Stimulated activated CD4-positive, alpha-beta T cell treated with anti-CD3 and anti-CD28 coated beads, Interleukin-1b, Interleukin-23, amount 100 ng/mL, for 24 hours (primary cell): ENCODE data around the gene LMF1.
"Not testable (repeated sequence)": the region's sequence is repeated elsewhere in the genome, so short reads cannot be mapped to it uniquely, and the experiment has no call there.

Source experiments
- DNase-seq, 4 experiments: peaks; one replicate each; pipeline ENCODE4 v3.0.0-alpha.2; 2020; ENCODE audit warnings: low read depth in 4 of 4, low spot score in 1 of 4

The LMF1 gene

GRCh38 chr16:883781-884180, 87.0 kb downstream of the LMF1 start:
- no peak for DNase-seq

DNA sequence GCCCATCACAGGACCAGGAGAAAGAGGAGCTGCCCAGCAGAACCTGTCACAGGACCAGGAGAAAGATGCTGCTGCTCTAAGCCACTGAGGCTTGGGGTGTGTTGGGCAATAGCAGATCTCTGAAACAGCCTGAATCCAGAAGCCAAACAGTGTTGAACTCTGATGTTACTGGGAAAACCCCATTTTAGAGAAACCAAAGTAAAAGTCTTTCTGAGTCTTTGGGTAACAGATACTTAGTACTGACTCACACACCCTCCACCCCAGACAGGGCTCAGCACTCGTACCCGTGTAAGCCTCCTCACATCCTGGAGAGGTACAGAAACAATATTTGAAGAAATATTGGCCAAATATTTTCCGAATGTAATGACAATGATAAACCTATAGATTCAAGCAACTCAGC, 87.4 kb downstream of the LMF1 start:
- DNase-seq: no peak

DNA sequence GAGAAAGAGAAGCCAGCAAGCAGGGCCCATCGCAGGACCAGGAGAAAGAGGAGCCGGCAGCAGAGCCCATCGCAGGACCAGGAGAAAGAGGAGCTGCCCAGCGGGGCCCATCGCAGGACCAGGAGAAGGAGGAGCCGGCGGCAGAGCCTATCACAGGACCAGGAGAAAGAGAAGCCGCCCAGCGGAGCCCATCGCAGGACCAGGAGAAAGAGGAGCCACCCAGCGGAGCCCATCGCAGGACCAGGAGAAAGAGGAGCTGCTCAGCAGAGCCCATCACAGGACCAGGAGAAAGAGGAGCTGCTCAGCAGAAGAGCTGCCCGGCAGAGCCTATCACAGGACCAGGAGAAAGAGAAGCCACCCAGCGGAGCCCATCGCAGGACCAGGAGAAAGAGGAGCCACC, 88.1 kb downstream of the LMF1 start:
- DNase-seq: not testable (repeated sequence)

- no peak for DNase-seq
Observed at GRCh38 chr16:882256-882655, 88.5 kb downstream of the LMF1 start.

GRCh38 chr16:881219-882097, 89.3 kb downstream of the LMF1 start:
- no peak for DNase-seq

DNA sequence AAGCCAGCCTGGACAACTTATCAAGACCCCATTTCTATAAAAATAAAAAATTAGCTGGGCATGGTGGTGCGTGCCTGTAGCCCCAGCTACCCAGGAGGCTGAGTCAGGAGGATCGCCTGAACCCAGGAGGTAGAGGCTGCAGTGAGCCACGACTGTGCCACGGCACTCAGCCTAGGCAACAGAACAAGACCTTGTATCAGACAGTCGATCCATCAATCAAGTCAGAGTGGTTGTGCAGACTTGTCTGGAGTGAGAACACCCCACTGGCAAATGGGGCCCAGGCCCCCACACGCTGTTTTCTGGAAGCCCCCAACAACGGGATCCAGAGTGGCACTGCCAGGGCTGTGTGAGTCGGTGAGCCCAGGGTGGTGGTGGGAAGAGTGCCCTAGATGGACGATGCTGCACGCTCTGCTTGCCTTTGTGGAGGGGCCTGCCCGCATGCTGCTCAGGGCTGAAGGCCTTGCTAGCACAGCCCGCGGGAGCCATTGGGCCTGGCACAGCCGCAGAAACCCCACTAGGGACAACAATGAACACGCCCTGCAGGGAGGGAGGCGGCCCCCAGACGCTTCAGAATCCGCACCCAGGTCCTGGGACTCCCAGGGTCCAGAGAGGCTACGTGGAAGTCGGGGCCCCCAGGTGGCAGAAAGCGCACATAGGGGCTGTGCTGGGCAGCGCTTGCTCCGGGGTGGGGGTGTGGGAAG, 90.2 kb downstream of the LMF1 start:
- DNase-seq: no peak

DNA sequence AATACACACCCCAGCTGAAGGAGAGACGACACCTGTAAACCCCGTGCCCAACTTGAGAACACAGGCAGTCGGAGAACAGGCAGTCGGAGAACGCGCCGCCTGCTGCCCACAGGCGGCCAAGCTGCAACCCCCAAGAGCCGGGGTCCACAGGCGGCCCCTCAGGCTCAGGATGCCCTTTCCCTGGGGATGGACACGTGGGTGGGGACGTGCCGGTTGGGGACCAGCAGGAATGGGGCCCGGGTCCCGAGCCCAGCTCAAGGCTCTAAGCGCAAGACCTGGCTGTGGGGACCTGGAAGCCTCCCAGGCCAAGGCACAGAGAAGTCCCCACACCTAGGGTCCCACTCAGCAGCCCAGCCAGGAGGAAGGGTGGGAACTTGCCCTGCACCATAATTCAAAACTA, 90.8 kb downstream of the LMF1 start:
- DNase-seq: no peak

GRCh38 chr16:879461-879861, 91.3 kb downstream of the LMF1 start:
- no peak for DNase-seq

- no peak for DNase-seq
Observed at GRCh38 chr16:878886-879285, 91.9 kb downstream of the LMF1 start.

GRCh38 chr16:878072-878784, 92.6 kb downstream of the LMF1 start:
- DNase-seq: peak in 1 of 4 experiments; percentile 11

- DNase-seq: no peak
Observed at GRCh38 chr16:877242-878071, 93.3 kb downstream of the LMF1 start.

- DNase-seq: no peak
Observed at GRCh38 chr16:876523-877241, 94.1 kb downstream of the LMF1 start.

DNA sequence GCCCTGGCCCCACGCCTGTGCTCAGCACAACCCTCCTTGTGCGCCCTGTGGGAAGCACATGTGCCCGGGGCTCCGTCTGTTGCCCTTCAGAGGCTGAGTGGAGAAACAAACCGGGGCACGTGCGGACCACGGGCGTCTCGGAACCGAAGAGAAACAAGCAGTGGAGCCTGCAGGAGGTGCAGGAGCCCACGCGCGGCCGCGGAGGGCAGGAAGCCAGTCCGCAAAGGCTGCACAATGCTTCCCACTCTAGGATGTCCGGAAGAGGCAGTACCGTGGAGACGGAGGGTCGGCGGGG, 94.8 kb downstream of the LMF1 start:
- DNase-seq: no peak

DNA sequence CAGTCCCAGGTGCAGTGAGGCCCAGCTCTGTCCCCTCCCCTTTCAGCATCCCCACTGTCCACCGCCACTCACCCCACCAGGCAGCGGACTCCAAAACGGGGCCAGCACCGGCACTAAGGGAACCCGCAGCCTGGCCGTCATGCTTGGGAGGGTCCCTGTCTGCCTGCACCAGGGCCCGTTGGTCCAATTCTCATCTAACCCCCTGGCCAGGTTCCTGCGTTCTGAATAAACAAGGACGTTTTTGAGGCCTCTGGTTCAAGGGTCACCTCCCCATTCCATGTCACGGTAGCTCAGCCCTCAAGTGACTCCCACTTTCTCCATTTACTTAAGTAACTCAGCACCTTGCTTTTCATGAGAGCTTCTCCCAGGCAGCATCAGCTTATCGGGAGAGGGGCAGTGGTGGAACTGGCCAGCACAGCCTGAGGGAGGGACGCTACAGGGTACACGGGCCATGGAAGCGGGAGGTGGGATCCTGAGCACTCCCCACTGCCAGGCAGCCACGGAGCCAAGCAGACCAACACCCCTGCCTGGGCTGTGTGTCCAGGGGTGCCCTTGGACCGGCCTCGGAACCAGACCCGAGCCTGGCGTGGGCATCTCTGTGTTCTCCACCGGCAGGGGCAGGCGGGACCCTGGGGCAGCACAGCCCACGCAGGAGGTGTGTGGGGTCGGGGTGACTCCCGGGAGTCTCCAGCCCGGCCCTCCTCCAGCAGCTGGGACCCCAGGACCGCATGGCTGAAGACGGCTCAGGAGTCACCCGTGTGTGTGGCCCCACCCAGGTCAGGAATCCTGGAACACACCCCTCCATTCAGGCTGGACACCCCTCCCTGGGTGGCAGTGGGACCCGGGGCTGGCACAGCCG, 95.4 kb downstream of the LMF1 start:
- no peak for DNase-seq

DNA sequence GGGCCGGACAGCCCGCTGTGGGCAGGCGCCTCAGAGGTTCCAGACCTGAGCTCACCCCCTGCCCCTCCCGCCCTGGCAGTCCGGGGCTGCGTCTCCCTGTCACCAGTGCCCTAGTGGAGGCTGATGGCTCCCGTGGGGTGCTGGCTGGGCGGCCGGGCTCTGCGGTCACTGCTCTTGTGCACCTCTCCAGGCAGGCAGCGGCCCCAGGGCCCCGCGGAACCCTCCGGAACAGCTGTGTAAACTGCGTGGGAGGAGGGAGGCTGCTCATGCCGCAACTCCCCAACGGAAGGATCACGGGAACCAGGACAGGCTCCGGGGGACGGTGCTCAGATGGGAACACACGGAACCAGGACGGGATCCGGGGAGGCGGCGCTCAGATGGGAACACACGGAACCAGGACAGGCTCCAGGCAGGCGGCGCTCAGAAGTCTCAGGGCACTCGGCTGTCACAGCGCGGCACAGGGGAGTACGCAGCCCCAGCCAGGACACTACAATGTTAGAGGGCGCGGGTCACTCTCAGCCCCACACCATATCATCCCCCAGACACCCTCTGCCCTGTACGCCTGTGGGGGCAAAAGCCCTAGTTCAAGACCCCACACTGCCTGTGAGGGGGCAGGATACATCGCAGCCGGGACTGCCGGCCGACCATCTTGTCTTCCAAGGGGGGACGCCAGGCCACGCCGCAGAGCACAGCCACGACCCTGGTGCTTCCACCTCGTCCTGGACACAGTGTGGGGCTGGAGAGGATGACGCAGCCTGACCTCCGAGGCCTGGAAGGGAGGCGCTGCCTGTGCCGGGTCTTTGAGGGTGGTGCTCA, 96.2 kb downstream of the LMF1 start:
- no peak for DNase-seq

DNA sequence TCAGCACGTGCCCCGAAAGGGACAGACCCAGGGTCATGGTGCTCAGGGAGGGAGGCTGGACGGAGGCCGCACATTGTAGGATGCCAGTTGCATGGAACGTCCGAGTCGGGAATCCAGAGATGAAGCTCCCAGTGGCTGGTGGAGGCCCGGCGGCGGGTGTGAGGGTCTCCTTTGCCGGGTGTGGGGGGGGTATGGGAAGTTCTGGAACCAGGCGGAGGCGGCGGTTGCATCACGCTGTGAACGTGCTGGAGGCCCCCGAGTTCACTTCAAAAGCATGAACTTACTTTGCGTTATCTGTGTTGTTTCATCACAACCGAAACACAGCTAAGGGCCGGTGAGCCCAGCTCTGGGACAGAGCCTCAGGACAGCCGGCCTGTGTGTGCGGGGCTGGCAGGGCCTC, 96.9 kb downstream of the LMF1 start:
- DNase-seq: no peak

DNA sequence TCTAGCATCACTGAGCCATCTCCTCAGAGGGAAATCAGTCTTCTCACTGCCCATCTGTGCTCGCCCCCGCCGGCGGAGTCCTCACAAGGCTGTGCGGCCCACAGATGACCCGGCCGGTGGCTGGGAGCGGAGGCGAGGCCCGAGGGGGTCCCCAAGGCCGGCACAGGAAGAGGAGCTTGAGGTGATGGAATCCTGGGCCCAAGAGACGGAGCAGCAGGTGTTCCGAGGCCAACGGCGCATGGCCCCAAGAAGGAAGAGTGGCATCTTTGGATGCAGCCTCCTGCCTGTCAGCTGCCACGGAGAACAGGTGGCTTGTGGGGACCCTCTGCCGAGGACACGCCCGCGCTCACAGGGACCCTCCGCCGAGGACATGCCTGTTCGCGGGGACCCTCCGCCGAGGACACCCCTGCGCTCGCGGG, 97.5 kb downstream of the LMF1 start:
- no peak for DNase-seq

DNA sequence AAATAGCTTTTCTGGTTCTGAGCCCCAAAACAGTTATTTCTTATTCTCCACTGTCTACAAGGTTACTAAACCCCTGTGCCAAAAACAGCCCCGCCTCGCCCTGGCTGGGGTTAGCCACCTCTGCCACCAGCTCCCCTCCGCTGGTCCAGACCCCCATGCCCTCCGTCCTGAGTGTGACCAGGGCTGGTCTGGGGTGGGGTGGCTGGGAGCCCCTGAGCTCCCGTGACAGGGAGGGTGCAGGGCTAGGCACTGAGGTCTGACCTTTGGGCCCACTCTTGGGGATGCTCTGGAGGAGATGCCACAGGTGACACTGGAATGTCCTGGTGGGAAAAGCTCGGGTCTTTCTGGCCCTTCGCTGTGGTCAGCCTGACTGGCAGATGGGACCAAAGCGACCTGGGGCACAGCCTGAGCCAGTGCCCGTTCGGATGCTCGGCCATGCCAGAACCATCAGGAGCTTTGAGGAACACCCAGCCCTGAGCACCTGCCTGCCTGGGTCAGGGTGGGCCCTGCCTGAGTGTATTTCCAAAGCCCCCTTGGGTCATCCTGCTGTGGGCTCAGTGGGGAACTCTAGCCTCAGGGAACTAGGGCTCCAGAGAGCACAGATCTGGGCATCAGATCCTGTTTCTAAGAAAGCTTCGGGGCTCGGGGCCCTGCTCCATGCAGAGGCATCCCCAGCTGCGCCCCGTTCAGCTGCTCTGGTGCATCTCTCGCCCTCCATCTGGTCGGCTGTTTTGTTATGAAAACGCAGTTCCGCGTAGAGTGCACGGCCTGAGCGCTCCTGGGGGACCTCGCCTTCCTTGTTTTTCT, 98.1 kb downstream of the LMF1 start:
- no peak for DNase-seq
